Keratinocyte (primary cell): ENCODE results near the gene FAM117A. TPM values are rescaled to one million over a fixed set of nuclear protein-coding genes. Genes with fewer than 3 reads are reported as not detected.

ENCODE experiments used
- DNase-seq: peaks from one replicate; pipeline ENCODE4 v3.0.0-alpha.2; 2011; ENCODE audit warnings: low read depth, missing footprints, low spot score
- FAIRE-seq: peaks from 2 replicates; lab custom pipeline; 2011; peaks lifted over from hg19 to GRCh38; lab: Jason Lieb, UNC
- H2AFZ ChIP-seq: 2 replicates; pipeline ENCODE4 v1.6.0; 2012; ENCODE audit warnings: low read length, control low read depth, inconsistent platforms; ENCODE audit not compliant: control insufficient read depth
- H3K27ac ChIP-seq: 2 replicates; pipeline ENCODE4 v1.5.1; 2011; ENCODE audit warnings: low read length; ENCODE audit not compliant: control insufficient read depth, insufficient read depth
- H3K27me3 ChIP-seq: 3 replicates; pipeline ENCODE4 v1.6.0; 2011; ENCODE audit warnings: low read length; ENCODE audit not compliant: control insufficient read depth, insufficient read depth; ENCODE audit errors: extremely low read depth
- H3K36me3 ChIP-seq, 2 experiments: 2 replicates in 1 of 2; 3 replicates in 1 of 2; pipeline ENCODE4 v1.5.1; 2011; ENCODE audit warnings: low read length in 2 of 2, mild to moderate bottlenecking in 1 of 2; ENCODE audit not compliant: control insufficient read depth in 2 of 2, insufficient read depth in 2 of 2; ENCODE audit errors: extremely low read depth in 1 of 2
- H3K4me1 ChIP-seq: 3 replicates; pipeline ENCODE4 v1.5.1; 2011; ENCODE audit warnings: low read length; ENCODE audit not compliant: control insufficient read depth, insufficient read depth; ENCODE audit errors: extremely low read depth
- H3K4me2 ChIP-seq: 3 replicates; pipeline ENCODE4 v1.6.0; 2011; ENCODE audit warnings: low read depth, low read length; ENCODE audit not compliant: control insufficient read depth, insufficient read depth; ENCODE audit errors: extremely low read depth
- H3K4me3 ChIP-seq, 3 experiments: fragments of 200-600 bp in 1 of 3; sonication (generic) in 1 of 3; 2 replicates in 2 of 3; 3 replicates in 1 of 3; pipeline ENCODE4 v1.5.1; 2011 to 2016; ENCODE audit warnings: low read length in 3 of 3, mild to moderate bottlenecking in 3 of 3, control low read depth in 2 of 3, inconsistent platforms in 1 of 3, low read depth in 1 of 3, mixed read lengths in 1 of 3, mixed run types in 1 of 3, moderate library complexity in 1 of 3; ENCODE audit not compliant: control insufficient read depth in 2 of 3, insufficient read depth in 2 of 3; ENCODE audit errors: extremely low read depth in 1 of 3
- H3K79me2 ChIP-seq: 2 replicates; pipeline ENCODE4 v1.6.0; 2012; ENCODE audit warnings: low read length; ENCODE audit not compliant: control insufficient read depth, insufficient read depth
- H3K9ac ChIP-seq: 3 replicates; pipeline ENCODE4 v1.6.0; 2011; ENCODE audit warnings: low read length; ENCODE audit not compliant: control insufficient read depth, insufficient read depth; ENCODE audit errors: extremely low read depth
- H3K9me1 ChIP-seq: 3 replicates; pipeline ENCODE4 v1.6.0; 2011; ENCODE audit warnings: low read length; ENCODE audit not compliant: control insufficient read depth, insufficient read depth; ENCODE audit errors: extremely low read depth
- H3K9me3 ChIP-seq: 2 replicates; pipeline ENCODE4 v1.5.1; 2012; ENCODE audit warnings: low read depth, low read length; ENCODE audit not compliant: control insufficient read depth
- H4K20me1 ChIP-seq: 3 replicates; pipeline ENCODE4 v1.6.0; 2011; ENCODE audit warnings: low read length; ENCODE audit not compliant: control insufficient read depth, insufficient read depth; ENCODE audit errors: extremely low read depth
- EZH2 ChIP-seq: IDR thresholded peaks from one replicate; pipeline ENCODE4 v1.6.1; 2012; ENCODE audit warnings: inconsistent platforms, mild to moderate bottlenecking, low read length, moderate library complexity
- dilution Hi-C: fragments of 300-500 bp; cut with MboI; formaldehyde crosslinking; loops from one replicate; pipeline ENCODE4 v1.7.0; 2020; ENCODE audit warnings: low sequenced_read_pairs; ENCODE audit not compliant: extremely low pct_ligation_motif_present
- polyA plus RNA-seq, 5 experiments: library from polyadenylated mRNA; depleted of rRNA in 3 of 5; stranded (reverse) in 3 of 5; stranded (forward) in 1 of 5; unstranded in 1 of 5; fragments of >200 nt; gene quantifications; 1 replicate in 1 of 5; 2 replicates in 3 of 5; 3 replicates in 1 of 5; pipeline versions ENCODE4 v1.2.1 to v1.2.3, GENCODE V29; 2011 to 2012; ENCODE audit warnings: missing spikeins in 2 of 5, low read depth in 1 of 5, low replicate concordance in 1 of 5
- TF ChIP-seq, protein P1 (sequence below), 3 experiments: IDR thresholded peaks in 1 of 3; conservative IDR thresholded peaks in 1 of 3; optimal IDR thresholded peaks in 1 of 3; 2 replicates in 2 of 3; 3 replicates in 1 of 3; pipeline versions ENCODE3 to v1.5.1; 2011; ENCODE audit warnings: low read length in 3 of 3, mild to moderate bottlenecking in 3 of 3, moderate library complexity in 2 of 3, control low read depth in 1 of 3, inconsistent platforms in 1 of 3; ENCODE audit not compliant: insufficient read depth in 2 of 3; ENCODE audit errors: extremely low read depth in 1 of 3

The FAM117A gene
- polyA plus RNA-seq, 1 donor (not counting 4 experiments of a cell fraction or from before 2014, with no cell fraction given): 4.7 TPM

DNA sequence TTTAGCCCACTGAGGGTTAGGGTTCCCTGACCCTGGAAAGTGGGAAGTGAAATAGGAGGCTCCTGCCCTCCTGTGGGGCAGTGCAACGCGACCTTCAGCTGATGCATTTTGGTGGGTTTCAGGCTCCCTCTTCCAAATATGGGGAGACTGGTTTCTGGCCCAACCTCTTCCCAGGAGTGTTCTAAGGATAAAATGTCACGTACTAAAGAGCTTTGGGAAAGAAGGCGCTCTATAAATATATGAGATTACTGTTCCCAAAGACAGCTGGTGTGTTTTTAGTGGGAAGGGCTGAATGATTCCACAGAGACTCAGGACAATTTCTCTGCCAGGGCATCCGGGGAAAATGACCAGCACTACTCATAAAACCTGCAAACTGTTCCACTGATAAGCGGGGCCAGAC is 65.9 kb downstream of the FAM117A start:
- Histone ChIP-seq H3K36me3 (peaks cover 15 to 24% of the 10 kb centered on the region in 2 experiments), H3K79me2 (no peaks in the 10 kb centered on the region), H3K27ac (no peak overlapping the region), H2AFZ (no peak overlapping the region), H3K9me1 (no peaks in the 10 kb centered on the region), H3K4me1 (no peaks in the 10 kb centered on the region), H3K27me3 (no peaks in the 10 kb centered on the region), H4K20me1 (no peaks in the 10 kb centered on the region), H3K4me2 (no peak overlapping the region), H3K9me3 (no peaks in the 10 kb centered on the region), H3K9ac (no peak overlapping the region), H3K4me3 (no peak overlapping the region)
- FAIRE-seq (no peak), DNase-seq (no peak)
- dilution Hi-C loops: no loop called here
- no peak for TF ChIP-seq EZH2
- TF ChIP-seq, protein P1, sequence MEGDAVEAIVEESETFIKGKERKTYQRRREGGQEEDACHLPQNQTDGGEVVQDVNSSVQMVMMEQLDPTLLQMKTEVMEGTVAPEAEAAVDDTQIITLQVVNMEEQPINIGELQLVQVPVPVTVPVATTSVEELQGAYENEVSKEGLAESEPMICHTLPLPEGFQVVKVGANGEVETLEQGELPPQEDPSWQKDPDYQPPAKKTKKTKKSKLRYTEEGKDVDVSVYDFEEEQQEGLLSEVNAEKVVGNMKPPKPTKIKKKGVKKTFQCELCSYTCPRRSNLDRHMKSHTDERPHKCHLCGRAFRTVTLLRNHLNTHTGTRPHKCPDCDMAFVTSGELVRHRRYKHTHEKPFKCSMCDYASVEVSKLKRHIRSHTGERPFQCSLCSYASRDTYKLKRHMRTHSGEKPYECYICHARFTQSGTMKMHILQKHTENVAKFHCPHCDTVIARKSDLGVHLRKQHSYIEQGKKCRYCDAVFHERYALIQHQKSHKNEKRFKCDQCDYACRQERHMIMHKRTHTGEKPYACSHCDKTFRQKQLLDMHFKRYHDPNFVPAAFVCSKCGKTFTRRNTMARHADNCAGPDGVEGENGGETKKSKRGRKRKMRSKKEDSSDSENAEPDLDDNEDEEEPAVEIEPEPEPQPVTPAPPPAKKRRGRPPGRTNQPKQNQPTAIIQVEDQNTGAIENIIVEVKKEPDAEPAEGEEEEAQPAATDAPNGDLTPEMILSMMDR (optimal IDR thresholded peaks at IDR 0.05 in 1 of 3, IDR thresholded peaks at IDR 0.05 in 1 of 3, conservative IDR thresholded peaks at IDR 0.05 in 1 of 3; ENCODE audit: extremely low read depth in 1 of 3, insufficient read depth in 2 of 3, low read length in 3 of 3): no peak

DNA sequence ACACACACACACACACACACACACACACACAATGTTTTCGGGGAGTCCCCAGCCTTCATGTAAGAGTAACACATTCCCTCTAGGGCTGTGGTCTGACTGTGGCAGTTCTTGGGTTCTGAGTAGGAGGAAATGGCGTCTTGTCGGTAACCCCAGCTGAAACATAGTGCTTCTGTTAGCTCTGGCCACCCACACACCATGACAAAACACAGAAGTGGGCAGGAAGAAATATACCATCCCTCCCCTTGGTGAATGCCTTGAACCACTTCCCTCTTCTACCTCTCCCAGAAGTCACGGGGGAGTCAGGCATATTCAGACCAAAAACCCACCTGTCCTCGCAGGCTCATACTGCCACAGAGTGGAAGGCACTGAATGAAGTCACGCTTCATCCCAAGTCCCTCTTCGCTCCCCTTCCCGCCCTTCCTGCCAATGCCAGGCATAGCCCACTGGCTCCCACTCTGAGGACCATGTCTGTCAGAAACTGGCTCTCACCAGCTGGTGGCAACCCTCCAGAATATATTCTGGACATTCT is 67.6 kb downstream of the FAM117A start:
- Histone ChIP-seq H4K20me1 (no peaks in the 10 kb centered on the region), H3K27me3 (peaks cover 5% of the 10 kb centered on the region), H3K9me1 (no peaks in the 10 kb centered on the region), H3K79me2 (no peaks in the 10 kb centered on the region), H3K4me1 (no peaks in the 10 kb centered on the region), H3K9ac (no peak overlapping the region), H2AFZ (no peak overlapping the region), H3K4me3 (no peak overlapping the region), H3K4me2 (no peak overlapping the region), H3K27ac (no peak overlapping the region), H3K36me3 (peaks cover 7 to 17% of the 10 kb centered on the region in 2 experiments), H3K9me3 (no peaks in the 10 kb centered on the region)
- dilution Hi-C loops: no loop called here
- FAIRE-seq (no peak), DNase-seq (no peak)
- no peak for TF ChIP-seq EZH2
- TF ChIP-seq, protein P1 (optimal IDR thresholded peaks at IDR 0.05 in 1 of 3, IDR thresholded peaks at IDR 0.05 in 1 of 3, conservative IDR thresholded peaks at IDR 0.05 in 1 of 3; ENCODE audit: extremely low read depth in 1 of 3, insufficient read depth in 2 of 3, low read length in 3 of 3): no peak
